Neutrophil (primary cell): ENCODE data around the gene IBTK.
"Not testable (repeated sequence)": the region's sequence is repeated elsewhere in the genome, so short reads cannot be mapped to it uniquely, and the experiment has no call there.

Experiments
- H3K27ac ChIP-seq: fragments of 200-600 bp; sonication (generic); 2 replicates; pipeline ENCODE4 v1.5.1; 2016; ENCODE audit warnings: mild to moderate bottlenecking, moderate library complexity
- H3K27me3 ChIP-seq: fragments of 200-600 bp; sonication (generic); 2 replicates; pipeline ENCODE4 v1.6.0; 2016; ENCODE audit warnings: mild to moderate bottlenecking
- H3K36me3 ChIP-seq: fragments of 200-600 bp; sonication (generic); 2 replicates; pipeline ENCODE4 v1.5.1; 2017
- H3K4me1 ChIP-seq, 2 experiments: fragments of 200-600 bp in 1 of 2; sonication (generic) in 1 of 2; 1 replicate in 1 of 2; 2 replicates in 1 of 2; pipeline versions ENCODE4 v1.5.1 to v1.6.1; 2013 to 2016; ENCODE audit warnings: low read depth in 1 of 2, low read length in 1 of 2, mild to moderate bottlenecking in 1 of 2, moderate library complexity in 1 of 2; ENCODE audit not compliant: control insufficient read depth in 1 of 2, insufficient read depth in 1 of 2
- H3K4me3 ChIP-seq, 2 experiments: fragments of 200-600 bp in 1 of 2; sonication (generic) in 1 of 2; 1 replicate in 1 of 2; 2 replicates in 1 of 2; pipeline ENCODE4 v1.5.1; 2013 to 2016; ENCODE audit warnings: low read depth in 1 of 2, low read length in 1 of 2, mild to moderate bottlenecking in 1 of 2, moderate library complexity in 1 of 2
- H3K9me3 ChIP-seq: fragments of 200-600 bp; sonication (generic); 2 replicates; pipeline ENCODE4 v1.5.1; 2016
- CTCF ChIP-seq: fragments of 200-600 bp; sonication (generic); IDR thresholded peaks from 2 replicates; pipeline ENCODE4 v1.5.1; 2016; ENCODE audit warnings: antibody characterized with exemption

Gene IBTK

GRCh38 chr6:82247505-82248272 lies at the start of gene IBTK:
TSS of gene IBTK (minus strand) at chr6:82247744. CDS start at chr6:82240486, 7,258 bp downstream.
- peak within 1 kb of the TSS; percentile 59 for H3K27ac ChIP-seq
- TF ChIP-seq CTCF, result no peak
- no peaks in the 10 kb centered on the region for H3K36me3 ChIP-seq
- H3K9me3 ChIP-seq, result no peaks in the 10 kb centered on the region
- H3K4me3 ChIP-seq, result peak within 1 kb of the TSS; percentile 70 to 71
- H3K27me3 ChIP-seq, result no peaks in the 10 kb centered on the region
- peaks cover 14 to 18% of the 10 kb centered on the region in 2 experiments for H3K4me1 ChIP-seq

- H3K27me3 ChIP-seq, result no peaks in the 10 kb centered on the region
- no peaks in the 10 kb centered on the region for H3K9me3 ChIP-seq
- TF ChIP-seq CTCF, result no peak
- no peak overlapping the region for H3K4me3 ChIP-seq
- no peaks in the 10 kb centered on the region for H3K4me1 ChIP-seq
- H3K27ac ChIP-seq, result no peak overlapping the region
- no peaks in the 10 kb centered on the region for H3K36me3 ChIP-seq
Measured at GRCh38 chr6:82283771-82284410, 36.3 kb upstream of the IBTK start.

- not testable (repeated sequence) for H3K9me3 ChIP-seq, H3K36me3 ChIP-seq, H3K27me3 ChIP-seq, H3K27ac ChIP-seq, H3K4me1 ChIP-seq, H3K4me3 ChIP-seq
Measured at GRCh38 chr6:82281550-82281949, 34.0 kb upstream of the IBTK start.

- H3K9me3 ChIP-seq, result no peaks in the 10 kb centered on the region
- no peak overlapping the region for H3K4me3 ChIP-seq
- H3K27me3 ChIP-seq, result no peaks in the 10 kb centered on the region
- H3K4me1 ChIP-seq, result no peaks in the 10 kb centered on the region
- H3K36me3 ChIP-seq, result no peaks in the 10 kb centered on the region
- TF ChIP-seq CTCF, result no peak
- H3K27ac ChIP-seq, result no peak overlapping the region
Measured at GRCh38 chr6:82277686-82278085, 30.1 kb upstream of the IBTK start.

GRCh38 chr6:82275686-82276085 lies 28.1 kb upstream of the IBTK start:
- Histone ChIP-seq H3K4me1 (no peaks in the 10 kb centered on the region), H3K27me3 (no peaks in the 10 kb centered on the region), H3K36me3 (no peaks in the 10 kb centered on the region), H3K27ac (no peak overlapping the region), H3K9me3 (no peaks in the 10 kb centered on the region), H3K4me3 (no peak overlapping the region)
- no peak for TF ChIP-seq CTCF

- TF ChIP-seq CTCF, result no peak
- Histone ChIP-seq H3K4me1 (no peaks in the 10 kb centered on the region), H3K36me3 (no peaks in the 10 kb centered on the region), H3K9me3 (no peaks in the 10 kb centered on the region), H3K27ac (no peak overlapping the region), H3K4me3 (no peak overlapping the region), H3K27me3 (peaks cover 3% of the 10 kb centered on the region)
Measured at GRCh38 chr6:82273295-82273694, 25.8 kb upstream of the IBTK start.
